Measurements from ENCODE around the gene TENT5A.

TENT5A gene

DNA sequence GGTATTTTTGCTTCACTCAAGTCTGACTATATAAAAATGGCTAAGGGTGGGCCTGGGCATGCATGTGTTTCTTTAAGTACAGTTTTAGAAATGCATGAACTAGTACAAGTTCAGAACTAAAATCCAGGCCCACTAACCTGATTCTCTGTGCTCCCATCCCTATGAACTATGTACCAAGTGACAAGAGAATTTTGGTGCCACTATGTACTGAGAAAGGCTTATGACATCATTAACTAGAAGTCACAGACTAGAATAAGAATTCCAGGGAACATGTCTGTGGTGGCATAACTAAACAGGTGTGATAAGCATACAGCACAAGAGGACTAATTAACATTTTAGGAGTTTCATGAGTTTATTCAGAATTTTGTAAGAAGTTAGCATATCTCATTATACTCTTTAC is 16.1 kb downstream of the TENT5A start:
- Histone ChIP-seq H3K27me3 (no peaks in the 10 kb centered on the region), H3K9me3 (no peaks in the 10 kb centered on the region), H3K27ac (peak overlapping the region; percentile 22), H3K36me3 (no peaks in the 10 kb centered on the region), H3K4me1 (ENCODE audit: control insufficient read depth in 1 of 2, insufficient read depth in 1 of 2, low read depth in 1 of 2, low read length in 1 of 2) (peaks cover 10 to 14% of the 10 kb centered on the region in 2 experiments), H3K4me3 (ENCODE audit: low read depth in 1 of 2, low read length in 1 of 2) (no peak overlapping the region)
- TF ChIP-seq, protein P1, sequence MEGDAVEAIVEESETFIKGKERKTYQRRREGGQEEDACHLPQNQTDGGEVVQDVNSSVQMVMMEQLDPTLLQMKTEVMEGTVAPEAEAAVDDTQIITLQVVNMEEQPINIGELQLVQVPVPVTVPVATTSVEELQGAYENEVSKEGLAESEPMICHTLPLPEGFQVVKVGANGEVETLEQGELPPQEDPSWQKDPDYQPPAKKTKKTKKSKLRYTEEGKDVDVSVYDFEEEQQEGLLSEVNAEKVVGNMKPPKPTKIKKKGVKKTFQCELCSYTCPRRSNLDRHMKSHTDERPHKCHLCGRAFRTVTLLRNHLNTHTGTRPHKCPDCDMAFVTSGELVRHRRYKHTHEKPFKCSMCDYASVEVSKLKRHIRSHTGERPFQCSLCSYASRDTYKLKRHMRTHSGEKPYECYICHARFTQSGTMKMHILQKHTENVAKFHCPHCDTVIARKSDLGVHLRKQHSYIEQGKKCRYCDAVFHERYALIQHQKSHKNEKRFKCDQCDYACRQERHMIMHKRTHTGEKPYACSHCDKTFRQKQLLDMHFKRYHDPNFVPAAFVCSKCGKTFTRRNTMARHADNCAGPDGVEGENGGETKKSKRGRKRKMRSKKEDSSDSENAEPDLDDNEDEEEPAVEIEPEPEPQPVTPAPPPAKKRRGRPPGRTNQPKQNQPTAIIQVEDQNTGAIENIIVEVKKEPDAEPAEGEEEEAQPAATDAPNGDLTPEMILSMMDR (IDR thresholded peaks at IDR 0.05), result no peak

DNA sequence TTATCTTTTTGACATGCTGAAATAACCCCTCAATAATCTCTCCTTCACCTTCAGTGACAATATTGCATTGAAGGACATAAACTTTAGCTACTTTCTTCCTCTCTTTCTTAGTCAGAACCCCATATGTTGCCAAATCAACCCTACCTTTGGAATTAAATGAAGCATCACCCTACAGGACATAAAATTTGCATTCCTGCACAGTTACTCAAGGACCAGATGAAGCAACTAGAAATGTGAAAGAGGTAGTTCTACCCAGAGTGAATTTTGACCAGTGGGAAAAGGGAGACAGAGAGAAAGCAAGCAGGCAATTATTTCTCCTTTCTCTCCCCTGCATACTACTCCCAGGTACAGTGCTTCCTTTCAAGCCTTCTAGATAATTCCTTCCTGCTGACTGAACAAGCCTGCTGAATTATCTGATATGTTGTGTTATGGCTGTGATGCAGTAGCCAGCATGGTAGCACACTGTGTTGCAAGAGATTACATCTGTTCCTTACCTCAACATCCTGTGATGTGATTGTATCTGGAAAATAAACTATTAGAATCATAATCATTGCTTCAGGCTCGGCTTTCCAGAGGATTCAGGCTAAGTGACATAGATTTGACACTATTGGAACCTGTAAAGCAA is 16.6 kb downstream of the TENT5A start:
- no peaks in the 10 kb centered on the region for H3K27me3 ChIP-seq
- H3K36me3 ChIP-seq, result no peaks in the 10 kb centered on the region
- H3K4me3 ChIP-seq (ENCODE audit: low read depth in 1 of 2, low read length in 1 of 2), result no peak overlapping the region
- TF ChIP-seq, protein P1 (IDR thresholded peaks at IDR 0.05), result no peak
- no peaks in the 10 kb centered on the region for H3K9me3 ChIP-seq
- H3K27ac ChIP-seq, result peak overlapping the region; percentile 22
- H3K4me1 ChIP-seq (ENCODE audit: control insufficient read depth in 1 of 2, insufficient read depth in 1 of 2, low read depth in 1 of 2, low read length in 1 of 2), result peaks cover 10 to 14% of the 10 kb centered on the region in 2 experiments

DNA sequence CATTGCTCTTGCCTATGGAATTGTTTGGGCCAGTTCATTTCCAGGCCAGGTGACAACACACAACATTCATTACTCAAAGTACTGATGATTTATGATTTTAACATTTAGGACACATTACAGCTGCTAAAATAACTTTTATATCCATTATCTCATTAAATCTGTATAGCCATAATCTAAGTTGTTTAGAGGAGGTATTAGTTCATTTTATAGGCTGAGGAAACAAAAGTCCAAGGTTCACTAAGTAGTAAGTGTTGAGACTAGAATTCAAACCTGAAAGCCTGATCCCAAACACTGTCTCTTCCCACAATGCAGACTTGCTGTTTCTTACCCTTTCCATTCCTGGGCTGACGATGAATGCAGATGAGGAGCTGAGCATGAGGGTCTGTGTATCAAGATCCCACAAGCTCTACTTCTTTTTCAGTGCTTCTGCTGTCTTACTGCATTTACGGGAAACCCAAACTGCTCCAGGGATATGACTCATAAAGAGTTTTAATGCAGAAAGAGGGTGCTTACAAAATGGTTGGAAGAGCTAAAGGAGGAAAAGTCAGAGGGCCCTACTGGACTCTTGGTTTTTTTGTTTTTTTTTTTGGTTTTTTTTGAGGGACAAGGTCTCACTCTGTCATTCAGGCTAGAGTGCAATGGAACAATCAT is 17.9 kb downstream of the TENT5A start:
- Histone ChIP-seq H3K36me3 (no peaks in the 10 kb centered on the region), H3K4me3 (ENCODE audit: low read depth in 1 of 2, low read length in 1 of 2) (no peak overlapping the region), H3K27me3 (no peaks in the 10 kb centered on the region), H3K27ac (no peak overlapping the region), H3K9me3 (no peaks in the 10 kb centered on the region), H3K4me1 (ENCODE audit: control insufficient read depth in 1 of 2, insufficient read depth in 1 of 2, low read depth in 1 of 2, low read length in 1 of 2) (peaks cover 10 to 14% of the 10 kb centered on the region in 2 experiments)
- TF ChIP-seq, protein P1 (IDR thresholded peaks at IDR 0.05), result no peak

DNA sequence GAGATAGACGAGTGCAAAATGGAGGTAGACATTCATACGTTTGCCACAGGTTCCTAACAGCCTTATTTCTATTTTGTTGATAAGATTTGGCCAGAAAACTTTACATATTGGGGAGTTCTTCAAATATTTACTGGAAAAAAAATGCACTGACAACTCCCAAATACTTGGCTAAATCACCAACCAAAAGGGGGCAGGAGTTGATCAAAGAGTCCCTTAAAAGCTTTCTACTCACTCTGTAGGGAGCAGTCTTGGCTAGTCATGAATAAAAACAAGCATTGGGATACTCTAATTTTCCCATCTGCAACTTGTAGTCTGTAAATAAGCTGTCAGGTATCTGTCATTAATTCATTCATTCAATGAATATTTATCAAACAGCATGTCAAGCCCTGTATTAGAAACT is 18.4 kb downstream of the TENT5A start:
- TF ChIP-seq, protein P1 (IDR thresholded peaks at IDR 0.05), result no peak

DNA sequence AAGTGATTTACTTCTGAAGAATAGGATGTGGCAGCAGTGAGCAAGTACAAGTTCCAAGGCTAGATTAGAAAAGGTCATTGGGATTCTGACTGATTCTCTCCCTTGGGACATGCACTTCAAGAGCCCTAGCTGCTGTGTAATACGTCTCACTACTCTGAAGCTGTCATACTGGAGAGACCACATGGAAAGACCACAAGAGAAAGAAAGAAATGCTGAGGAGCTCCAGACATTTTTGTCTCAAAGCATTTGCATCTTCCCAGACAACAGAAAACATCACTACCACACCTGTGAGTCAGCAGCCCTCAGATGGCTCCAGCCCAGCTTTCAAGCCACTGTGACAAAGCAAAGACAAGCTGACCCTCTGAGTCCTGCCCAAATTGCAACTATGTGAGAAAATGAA is 20.7 kb downstream of the TENT5A start:
- TF ChIP-seq, protein P1 (IDR thresholded peaks at IDR 0.05), result no peak
- Histone ChIP-seq H3K27me3 (no peaks in the 10 kb centered on the region), H3K36me3 (no peaks in the 10 kb centered on the region), H3K4me3 (ENCODE audit: low read depth in 1 of 2, low read length in 1 of 2) (no peak overlapping the region), H3K27ac (no peak overlapping the region), H3K4me1 (ENCODE audit: control insufficient read depth in 1 of 2, insufficient read depth in 1 of 2, low read depth in 1 of 2, low read length in 1 of 2) (peaks cover 10 to 14% of the 10 kb centered on the region in 2 experiments), H3K9me3 (no peaks in the 10 kb centered on the region)

More for the DNA sequence above, 18.4 kb downstream of the TENT5A start:
- H3K4me3 ChIP-seq (ENCODE audit: low read depth in 1 of 2, low read length in 1 of 2), result no peak overlapping the region
- no peak overlapping the region for H3K27ac ChIP-seq
- peaks cover 10 to 14% of the 10 kb centered on the region in 2 experiments for H3K4me1 ChIP-seq (ENCODE audit: control insufficient read depth in 1 of 2, insufficient read depth in 1 of 2, low read depth in 1 of 2, low read length in 1 of 2)
- no peaks in the 10 kb centered on the region for H3K9me3 ChIP-seq
- no peaks in the 10 kb centered on the region for H3K27me3 ChIP-seq
- H3K36me3 ChIP-seq, result no peaks in the 10 kb centered on the region
